Measurements from ENCODE around the gene TIFAB.
"Not testable (repeated sequence)": the region's sequence is repeated elsewhere in the genome, so short reads cannot be mapped to it uniquely, and the experiment has no call there.

TIFAB gene, protein sequence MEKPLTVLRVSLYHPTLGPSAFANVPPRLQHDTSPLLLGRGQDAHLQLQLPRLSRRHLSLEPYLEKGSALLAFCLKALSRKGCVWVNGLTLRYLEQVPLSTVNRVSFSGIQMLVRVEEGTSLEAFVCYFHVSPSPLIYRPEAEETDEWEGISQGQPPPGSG

DNA sequence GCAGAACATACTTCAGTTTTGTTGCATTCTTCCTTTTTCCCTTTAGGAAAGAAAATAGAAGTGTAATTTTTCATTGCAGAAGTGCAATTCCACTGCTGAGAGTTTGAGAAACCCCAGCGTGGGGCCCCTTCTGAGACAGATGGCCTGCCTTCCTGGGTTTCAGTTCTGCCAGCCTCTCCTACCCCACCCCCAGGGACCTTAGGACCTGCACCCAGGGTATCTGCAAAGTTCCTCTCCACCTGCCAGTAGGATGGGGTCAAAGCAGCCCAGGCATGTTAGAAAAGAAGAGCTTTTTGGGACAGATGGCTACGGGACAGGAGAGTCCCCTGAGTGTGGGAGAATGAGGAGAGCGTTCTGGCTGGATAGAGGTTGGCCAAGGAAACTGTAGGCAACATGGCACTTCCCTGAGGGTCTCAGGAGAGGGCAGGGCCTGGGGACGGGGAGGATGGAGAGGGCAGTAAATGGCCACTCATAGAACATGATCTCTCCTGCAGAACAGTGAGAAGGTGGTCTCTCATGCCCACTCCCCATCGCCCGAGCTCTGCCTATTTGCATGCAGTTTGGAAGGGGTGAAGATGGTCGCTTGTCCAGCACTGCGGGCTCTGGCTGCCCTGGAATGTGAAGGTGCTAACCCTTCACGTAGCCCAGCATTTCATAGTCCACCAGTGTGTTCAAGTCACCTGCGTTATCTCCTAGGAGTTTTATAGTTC lies at the start of gene TIFAB:
TIFAB (minus strand) TSS at position 31 of the 710 bp plus-strand sequence. CDS start 2,412 bp downstream, outside the sequence.
- DNase-seq = no peak

DNA sequence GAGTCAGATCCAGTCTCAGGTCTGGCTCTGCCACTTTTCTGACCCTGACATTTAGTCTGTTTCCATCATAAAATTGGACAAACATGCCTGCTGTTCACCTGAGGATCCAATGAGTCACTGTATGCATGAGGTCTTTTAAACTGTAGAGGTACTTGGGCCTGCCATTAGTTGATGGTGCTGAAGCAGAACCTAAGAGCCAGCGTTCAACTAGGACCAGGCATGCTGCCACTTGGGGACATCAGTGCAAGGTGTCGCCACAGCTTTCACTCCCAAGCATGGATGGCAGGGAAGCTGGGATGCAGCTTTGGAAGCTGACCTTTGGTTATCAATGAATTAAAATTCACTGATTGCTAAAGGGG lies 46.5 kb upstream of the TIFAB start:
- no peak for DNase-seq

DNA sequence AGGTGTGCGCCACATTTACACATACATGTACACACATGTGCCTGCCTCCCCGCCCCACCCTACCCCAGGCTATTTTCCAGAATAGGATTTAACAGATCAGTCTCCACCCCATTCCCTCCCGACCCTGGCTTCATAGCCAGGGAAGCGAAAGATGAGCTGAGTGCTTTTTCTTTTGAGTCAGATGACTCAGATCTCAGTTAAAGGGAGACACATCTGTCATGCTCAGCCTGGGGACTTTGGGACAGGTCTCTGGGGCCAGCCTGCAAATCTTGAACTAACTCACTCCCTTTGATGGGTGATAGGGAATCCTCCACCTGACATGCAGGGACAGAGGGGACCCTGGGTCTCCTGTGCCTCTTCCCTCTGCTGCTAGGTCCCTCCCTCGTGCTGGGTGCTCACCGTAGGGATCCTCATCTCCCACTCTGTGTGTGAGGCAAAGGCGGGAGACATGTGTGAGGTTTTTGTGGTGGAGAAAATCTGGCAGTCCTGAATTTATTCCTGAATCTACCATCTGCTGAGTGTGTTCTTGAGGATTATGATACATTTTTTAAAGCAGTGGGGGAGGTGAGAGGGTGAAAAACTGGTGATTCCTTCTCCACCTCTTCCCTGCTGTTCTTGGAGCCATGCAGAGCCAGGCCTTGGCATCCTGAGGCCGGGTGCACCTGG lies 46.0 kb upstream of the TIFAB start:
- DNase-seq = no peak

DNA sequence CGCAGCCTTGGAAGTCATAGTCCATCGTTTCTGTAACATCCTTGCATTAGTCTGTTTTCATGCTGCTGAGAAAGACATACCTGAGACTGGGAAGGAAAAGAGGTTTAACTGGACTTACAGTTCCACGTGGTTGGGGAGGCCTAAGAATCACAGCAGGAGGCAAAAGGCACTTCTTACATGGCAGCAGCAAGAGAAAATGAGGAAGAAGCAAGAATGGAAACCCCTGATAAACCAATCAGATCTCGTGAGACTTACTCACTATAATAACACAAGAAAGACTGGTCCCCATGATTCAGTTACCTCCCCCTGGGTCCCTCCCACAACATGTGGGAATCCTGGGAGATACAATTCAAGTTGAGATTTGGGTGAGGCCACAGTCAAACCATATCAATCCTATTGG lies 43.4 kb upstream of the TIFAB start:
- not testable (repeated sequence) for DNase-seq

DNA sequence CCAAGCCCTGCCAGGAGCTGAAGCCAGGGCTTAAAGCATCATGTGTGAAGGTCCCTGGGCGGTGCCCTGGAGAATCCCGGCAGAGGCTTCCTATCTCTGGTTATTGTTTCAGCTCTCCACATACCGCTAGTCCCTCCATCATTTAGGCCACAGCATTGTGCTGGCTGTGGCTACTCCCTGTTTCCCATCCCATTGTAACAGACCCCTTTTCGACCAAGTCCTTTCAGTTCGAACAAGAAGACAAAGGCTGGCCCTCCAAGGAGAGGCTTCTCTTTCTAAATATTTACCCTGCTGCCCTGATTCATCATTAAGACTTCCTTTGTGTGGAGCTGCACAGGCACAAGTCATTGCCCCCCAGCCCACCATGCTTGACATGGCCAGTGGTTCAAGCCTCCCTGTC lies 42.0 kb upstream of the TIFAB start:
- DNase-seq = no peak

DNA sequence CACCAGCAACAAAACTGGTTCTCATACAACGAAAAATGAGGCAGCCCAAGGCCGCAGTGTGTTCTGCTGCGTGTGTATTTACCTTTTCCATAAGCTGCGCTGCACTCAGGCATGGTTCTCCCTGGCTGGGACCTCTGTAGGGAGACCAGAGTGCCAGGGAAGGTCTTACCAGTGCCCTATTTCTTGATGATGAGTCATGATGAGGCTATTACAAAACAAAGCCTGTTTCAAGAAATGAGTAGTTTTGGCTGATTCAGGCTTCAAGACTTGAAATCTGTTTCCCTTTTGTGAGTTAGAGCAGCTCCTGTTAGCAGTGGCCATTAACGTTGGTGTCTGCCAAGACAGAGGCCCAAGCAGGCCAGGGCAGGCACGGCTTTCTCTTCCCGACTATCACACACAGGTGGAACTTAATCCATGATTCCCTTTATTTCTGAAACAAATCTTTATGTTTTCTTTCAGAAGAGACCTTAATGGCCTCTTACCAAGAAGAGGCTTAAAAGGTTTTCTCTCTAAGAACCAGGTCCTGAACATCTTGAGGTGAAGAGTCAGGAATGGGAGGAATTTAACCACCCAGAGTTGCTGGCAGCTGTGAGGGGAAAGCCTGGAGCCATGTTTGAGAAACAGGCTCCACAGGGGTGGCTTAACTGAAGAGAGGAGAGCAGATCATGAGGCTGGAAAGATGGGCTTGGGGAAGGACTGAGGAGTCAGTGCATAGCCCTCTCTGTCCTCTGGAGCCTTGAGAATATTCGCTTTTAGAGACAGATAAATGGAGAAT lies 41.4 kb upstream of the TIFAB start:
- no peak for DNase-seq

DNA sequence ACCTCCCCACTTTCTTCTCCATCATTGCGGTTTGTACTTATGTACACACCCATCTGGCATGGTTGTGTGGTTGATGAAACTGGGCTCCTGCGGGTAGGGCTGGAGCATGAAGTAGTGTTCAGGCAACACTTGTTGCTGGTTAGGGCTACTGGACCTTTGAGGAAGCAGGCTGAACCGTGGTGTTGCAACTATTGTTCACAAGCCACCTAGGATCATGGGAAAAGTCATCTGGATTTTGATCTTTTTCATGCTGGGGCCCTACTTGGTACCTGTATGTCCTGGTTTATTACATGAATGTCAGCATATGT lies 40.1 kb upstream of the TIFAB start:
- no peak for DNase-seq

DNA sequence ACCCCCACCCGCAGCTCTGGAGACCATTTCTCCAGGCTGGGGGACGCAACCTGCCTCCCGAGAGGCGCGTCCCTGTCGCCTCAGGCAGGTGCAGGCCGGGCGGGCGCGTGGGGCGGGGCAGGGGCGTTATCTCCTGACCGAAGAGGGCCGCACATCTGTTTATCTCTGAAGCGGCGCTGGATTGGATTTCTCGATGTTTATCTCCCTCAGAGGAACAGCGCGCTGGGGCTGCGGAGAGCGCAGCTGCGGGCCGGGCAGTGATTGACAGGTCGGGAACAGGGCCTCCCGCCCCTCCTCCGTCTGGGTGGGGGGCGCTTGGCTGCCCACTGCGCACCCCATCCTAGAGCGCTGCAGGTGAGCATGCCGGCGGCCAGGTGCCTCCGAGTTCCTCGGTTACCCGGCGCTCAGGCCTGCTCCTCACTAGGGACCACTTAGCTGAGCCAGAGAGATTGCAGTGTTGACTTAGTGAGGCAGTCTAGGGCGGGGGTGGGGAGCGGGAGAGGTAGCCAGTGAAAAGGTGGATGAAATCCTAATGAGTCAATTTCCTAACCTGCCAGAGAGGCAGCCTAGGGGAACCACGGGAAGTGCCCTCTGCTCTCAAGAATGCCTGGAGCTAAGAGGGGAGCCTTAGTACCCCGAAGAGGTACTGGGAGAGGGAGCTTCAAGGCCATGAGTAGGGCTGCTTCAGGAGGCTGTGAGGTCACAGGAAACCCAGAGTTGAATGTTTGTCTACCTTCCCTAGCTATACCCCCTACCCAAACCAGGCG lies 39.6 kb upstream of the TIFAB start:
- DNase-seq = no peak

DNA sequence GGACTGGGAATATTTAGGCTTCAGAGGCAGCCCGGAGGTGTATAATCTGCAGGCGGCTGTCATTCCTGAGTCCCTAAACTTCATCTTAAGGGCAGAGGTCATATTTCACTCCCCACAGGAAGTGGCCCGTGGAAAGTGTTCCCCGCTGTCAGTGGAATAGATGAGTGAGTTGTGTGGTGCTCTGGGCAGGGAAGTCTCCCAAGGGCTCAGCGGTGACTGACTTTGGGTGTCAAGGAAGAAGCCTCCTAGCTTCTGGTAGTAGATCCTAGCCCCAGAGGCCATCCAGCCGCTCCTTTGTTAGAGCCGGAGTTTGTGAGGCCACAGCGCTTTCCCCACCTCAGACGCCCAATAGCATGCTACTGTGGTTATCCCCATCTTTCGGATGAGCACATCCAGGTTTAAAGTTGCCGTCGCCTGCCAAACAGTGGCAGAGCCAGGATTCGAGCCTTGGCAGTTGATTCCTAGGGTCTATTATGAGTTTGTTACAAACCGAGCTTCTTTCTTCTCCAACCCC lies 38.9 kb upstream of the TIFAB start:
- DNase-seq = no peak

DNA sequence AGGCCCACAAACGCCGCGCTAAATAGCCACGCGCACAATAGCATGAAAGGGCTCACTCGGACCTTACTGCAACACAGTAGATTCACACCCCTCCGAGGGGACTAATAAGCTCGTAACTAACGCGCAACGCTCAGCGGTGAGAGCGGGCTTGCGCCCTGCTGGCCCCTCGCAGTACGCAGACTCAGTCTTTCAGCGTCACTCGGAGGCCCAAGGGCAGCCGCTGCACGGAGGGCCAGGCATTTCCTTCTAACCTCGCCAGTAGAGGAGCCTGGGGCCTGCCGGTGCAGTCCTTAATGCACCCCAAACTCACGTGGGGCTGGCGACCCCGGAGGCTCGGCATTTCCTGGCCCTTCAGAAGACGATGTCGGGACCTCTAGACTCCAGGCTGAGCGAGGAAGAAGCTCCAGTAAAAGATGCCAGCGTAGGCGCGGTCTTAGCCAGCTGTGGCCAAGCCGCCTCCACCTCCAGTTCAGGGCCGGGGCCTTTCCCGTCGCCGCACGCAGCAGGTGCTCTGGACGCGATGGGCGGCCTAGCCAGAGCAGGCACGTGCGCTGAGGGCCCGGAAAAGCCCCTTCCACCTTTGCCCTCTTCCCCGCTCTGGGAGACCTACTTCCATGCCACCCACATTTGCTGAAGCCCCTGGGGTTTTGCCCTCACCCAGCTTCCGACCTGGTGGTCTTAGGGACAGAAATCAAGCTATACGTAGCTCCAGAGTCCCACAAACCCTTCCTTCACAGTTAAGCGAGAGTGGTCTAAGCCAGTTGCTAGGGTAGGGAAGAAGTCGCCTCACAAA lies 38.3 kb upstream of the TIFAB start:
- no peak for DNase-seq

DNA sequence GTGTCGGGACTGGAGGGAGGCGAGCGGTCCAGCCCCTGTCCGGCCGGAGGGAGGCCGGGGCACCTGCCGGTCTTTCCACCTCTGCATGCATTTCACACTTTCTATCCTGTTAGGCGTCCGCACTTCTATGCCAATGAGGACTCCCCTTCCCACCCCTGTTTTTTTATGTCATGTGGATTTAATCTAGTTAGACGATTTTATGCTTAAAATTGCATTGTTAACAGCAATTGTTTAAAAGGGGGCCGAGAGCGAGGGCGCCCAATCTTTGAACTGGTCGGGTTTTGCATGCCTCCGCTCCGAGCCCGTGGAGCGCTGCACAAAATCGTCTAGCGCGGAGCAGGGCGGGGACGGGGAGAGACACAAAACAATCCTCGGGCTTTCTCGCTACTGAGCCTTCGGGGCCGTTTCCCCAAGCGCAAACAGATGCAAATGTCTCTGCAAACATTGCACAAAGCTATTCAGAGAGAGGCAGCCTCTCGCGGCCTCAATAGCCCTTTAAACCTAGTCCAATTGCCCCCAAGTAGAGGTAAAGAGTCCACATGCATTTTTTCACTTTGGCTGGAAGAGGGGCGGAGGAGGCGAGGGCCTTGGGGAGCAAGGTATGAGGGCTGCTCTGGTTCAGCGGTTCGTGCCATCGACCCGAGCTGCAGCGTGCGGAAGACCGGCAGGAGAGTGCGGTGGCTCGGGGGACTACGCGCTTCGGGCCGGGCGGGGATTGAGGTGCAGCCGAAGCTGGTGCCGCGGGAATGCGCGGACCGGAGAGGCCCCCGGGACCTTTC lies 37.5 kb upstream of the TIFAB start:
- no peak for DNase-seq

DNA sequence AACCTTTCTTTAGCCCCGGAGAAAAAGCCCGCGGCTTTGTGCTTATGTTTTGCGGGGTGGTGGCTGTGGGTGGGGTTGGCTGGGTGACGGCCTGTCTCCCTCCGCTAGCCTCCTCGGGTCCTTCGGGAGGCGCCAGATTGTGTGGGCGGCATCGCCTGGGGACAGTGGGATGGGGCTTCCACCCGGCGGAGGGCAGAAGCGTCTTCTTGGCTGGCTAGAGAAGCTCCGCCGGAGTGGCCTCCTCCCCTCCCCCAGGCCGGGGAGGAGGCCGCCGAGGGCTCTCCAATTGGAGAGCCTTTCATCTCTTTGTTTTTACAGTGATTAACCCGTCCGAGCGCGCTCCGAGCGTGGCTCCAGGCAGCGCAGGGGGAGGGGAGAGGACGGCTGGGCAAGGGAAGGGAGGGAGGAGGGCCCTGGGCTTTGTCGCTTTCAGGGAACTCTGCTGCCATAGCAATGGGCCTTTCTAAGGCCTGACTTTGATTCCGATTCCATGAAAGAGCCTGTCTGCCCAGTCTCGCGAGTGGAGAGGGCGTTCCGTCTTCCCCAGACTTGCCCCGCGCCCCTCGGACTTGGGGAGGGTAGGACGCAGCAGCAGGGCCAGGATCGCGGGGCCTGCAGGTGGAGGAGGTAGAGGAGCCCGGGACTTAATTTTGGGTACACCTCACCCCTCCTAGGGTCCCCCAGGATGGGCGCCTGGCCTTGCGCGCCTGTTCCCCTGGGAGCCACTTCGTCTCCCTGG lies 36.7 kb upstream of the TIFAB start:
- peak; percentile 63 for DNase-seq

DNA sequence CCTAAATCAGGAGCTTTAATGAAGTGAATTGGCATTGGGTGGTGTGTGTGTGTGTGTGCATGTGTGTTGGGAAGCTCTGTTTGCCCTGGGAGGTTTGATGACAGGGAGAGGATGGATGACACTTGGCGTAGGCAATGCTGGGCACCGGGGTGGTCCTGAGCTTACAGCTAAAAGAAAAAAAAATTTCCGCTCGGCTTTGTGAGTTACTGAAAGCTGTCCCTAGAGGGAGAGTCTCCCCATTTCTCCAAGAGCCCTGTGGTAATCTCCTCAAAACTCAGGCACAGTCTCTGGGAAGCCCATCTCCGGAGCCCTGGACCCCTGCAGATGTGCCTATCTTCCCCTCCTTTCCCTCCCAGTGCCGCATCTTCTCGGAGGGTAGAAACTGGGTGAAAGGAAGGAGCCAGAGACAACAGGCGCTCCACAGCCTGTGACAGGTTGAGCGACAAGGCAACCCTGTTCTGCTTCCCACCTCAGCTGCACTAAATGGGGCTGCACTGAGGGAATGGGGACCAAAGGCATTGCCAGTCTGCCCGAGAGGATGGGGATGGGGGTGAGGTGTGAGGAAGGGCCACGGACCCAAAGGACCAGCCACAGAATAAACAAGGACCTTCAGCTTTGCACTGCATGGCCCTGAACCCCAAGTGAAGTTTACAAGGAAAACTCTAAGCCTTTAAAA lies 35.8 kb upstream of the TIFAB start:
- DNase-seq = no peak

DNA sequence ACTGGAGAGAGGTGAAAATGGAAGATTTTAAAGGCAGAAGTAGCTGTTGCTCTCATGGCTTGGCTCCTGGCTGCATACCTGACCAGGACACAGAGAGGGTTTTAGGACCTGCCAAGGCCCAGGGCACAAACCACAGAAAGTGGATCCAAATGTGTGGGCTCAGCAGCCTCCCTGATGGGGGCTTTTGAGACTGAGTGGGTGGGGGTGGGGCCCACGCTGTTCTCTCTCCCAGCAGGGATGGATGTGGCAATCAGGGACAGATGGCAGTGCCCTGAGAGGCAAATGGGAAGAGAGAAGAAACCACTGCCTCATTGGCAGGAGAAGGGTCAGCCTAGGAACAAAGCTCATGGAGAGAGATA lies 34.9 kb upstream of the TIFAB start:
- no peak for DNase-seq

DNA sequence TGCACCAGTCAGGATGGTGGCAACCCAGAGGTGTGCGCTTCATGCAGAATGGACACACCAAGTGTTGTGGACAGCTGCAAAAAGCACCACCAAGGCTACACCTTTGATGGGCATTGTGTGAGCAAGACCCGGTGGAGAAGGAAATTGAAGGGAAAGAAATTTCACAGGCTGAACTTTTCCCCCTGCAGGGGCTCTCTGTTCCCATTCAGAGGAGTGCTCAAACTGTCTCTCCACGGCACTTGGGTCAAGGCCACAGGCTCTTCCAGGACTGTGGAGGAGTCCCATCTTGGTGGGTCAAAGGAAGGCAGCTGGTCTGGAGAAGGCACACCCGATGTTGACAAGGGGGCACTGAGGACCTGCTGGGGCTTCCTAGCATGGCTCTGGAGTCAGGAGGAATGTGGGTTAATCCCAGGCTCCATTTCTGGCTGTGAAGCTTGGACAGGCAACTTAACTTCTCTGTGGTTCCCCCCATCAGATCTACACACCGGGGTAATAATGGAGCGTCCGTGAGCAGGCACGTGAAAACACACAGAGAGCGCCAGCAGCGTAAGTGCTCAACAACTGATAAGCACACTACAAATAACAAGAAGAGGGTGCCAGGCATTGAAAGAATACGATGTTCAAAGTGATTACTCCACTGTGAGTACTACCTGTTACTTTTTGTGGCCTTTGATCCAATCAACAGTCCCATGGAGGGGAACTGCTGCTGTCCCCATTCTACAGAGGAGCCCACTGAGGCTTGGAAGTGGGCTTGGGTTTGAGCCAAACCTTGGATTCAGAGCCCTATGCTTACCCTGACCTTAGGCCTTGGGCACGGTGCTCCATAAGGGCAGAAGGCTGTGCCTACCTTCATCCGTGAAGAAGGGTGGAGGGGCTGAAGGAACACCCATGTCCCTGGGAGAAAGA lies 34.2 kb upstream of the TIFAB start:
- DNase-seq = no peak

DNA sequence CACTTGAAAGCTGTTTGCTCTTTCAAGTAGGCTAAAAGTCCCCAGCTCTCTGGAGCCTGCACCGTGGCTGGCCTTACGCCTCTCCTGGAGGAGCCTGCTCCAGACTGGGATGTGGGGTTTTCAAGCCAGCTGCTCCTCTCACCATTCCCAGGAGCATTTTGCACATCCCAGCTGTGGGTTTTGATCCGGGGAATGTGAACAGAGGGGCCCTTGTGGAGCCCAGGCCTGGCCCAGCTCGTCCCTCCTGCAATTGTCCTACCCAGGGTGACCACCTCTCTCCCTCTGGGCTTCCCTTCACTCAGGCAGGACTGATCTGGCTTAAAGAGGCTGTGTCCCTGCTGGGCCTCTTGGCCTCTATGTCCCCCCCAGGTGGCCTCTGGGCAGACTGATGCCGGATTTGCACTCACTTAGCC lies 32.5 kb upstream of the TIFAB start:
- no peak for DNase-seq

DNA sequence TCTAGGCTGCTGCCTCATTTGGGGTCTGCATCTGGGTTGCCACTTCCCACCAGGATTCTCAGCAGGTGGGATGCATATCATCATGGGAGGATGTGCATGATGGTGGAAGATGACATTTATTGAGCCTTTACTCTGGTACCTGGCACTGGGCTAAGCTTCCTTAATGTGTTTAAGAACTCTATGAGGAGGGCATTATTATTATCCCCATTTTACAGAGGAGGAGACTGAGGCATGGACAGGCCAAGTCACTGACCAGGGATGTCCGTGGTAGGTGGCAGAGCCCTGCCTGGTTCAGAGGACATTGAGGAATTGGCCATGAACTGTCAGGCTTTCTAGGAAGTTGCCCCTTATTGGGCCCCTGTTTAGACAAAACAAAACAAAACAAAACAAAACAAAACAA lies 31.1 kb upstream of the TIFAB start:
- DNase-seq = no peak

DNA sequence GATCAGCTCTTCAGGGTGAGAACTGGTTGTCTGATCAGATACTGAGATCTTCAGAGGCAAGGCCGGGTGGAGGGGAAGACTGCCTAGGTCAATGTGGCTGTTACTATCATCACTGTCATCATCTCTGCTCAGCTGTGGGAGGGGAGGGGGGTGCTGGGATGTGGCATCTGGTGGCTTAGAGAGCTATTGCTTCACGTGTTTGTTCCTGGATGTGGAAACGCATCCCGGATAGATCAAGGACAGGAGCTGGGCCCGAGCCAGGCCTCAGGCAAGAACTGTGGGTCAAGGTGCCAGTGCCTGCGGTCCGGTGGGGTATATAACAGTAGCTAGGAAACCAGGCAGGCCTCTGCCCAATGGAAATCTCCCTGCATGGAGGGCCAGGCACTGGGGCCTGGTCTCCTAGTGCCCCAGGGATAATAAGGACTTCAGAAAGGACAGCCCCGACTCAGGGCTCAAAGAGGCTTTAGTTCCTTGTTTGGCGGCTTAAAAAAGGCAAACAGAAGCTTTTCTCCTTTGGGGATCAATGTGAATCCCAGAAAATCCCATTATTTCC lies 30.3 kb upstream of the TIFAB start:
- DNase-seq = no peak
